Upper lobe of left lung (tissue), 4 donors: Measurements from ENCODE around the gene SLN.

ENCODE experiments used
- EP300 ChIP-seq, 4 donors: sonication (generic); formaldehyde crosslinking; IDR thresholded peaks; one replicate each; pipeline ENCODE4 v1.5.1; 2017; ENCODE audit warnings: antibody characterized with exemption in 4 of 4, control low read depth in 2 of 4
- POLR2A ChIP-seq, 4 donors: fragments of 450-650 bp; IDR thresholded peaks; one replicate each; pipeline ENCODE4 v1.5.1; 2016 to 2017; ENCODE audit warnings: antibody characterized with exemption in 4 of 4, mild to moderate bottlenecking in 2 of 4
- TF ChIP-seq, protein P1 (sequence below), 6 experiments: fragments of 450-650 bp in 4 of 6; fragments of 200-600 bp in 2 of 6; sonication (generic) in 2 of 6; IDR thresholded peaks; one replicate each; pipeline ENCODE4 v1.5.1; 2016 to 2019; ENCODE audit warnings: antibody characterized with exemption in 6 of 6

DNA sequence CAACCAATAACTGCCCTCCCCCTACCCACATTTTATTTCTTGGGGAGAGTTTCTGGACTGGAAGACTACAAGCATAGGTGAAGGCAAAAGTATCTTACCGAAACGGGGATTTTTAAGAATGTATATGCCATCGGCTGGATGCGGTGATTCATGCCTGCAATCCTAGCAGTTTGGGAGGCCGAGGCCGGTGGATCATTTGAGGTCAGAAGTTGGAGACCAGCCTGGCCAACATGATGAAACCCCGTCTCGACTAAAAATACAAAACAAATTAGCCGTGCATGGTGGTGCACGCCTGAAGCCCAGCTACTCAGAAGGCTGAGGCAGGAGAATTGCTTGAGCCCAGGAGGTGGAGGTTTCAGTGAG is 20.8 kb upstream of the SLN start:
- TF ChIP-seq POLR2A (IDR thresholded peaks at IDR 0.05): no peak
- TF ChIP-seq, protein P1, sequence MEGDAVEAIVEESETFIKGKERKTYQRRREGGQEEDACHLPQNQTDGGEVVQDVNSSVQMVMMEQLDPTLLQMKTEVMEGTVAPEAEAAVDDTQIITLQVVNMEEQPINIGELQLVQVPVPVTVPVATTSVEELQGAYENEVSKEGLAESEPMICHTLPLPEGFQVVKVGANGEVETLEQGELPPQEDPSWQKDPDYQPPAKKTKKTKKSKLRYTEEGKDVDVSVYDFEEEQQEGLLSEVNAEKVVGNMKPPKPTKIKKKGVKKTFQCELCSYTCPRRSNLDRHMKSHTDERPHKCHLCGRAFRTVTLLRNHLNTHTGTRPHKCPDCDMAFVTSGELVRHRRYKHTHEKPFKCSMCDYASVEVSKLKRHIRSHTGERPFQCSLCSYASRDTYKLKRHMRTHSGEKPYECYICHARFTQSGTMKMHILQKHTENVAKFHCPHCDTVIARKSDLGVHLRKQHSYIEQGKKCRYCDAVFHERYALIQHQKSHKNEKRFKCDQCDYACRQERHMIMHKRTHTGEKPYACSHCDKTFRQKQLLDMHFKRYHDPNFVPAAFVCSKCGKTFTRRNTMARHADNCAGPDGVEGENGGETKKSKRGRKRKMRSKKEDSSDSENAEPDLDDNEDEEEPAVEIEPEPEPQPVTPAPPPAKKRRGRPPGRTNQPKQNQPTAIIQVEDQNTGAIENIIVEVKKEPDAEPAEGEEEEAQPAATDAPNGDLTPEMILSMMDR (IDR thresholded peaks at IDR 0.05): no peak
- TF ChIP-seq EP300 (IDR thresholded peaks at IDR 0.05): no peak
